Muscle of back (tissue), 11 donors: ENCODE results near the gene AGTPBP1. TPM values are rescaled to one million over a fixed set of nuclear protein-coding genes. Genes with fewer than 3 reads are reported as not detected.
"Not testable (repeated sequence)": the region's sequence is repeated elsewhere in the genome, so short reads cannot be mapped to it uniquely, and the experiment has no call there.

ENCODE experiments used
- DNase-seq, 3 donors: peaks; one replicate each; pipeline versions ENCODE4 v3.0.0 to v3.0.0-alpha.2; 2013
- polyA plus RNA-seq, 10 donors: library from polyadenylated mRNA; unstranded; fragments of 120-200 nt; gene quantifications; one replicate each; pipeline ENCODE4 v1.2.1, GENCODE V29; 2013; ENCODE audit not compliant: insufficient read length in 10 of 10

Gene AGTPBP1
- polyA plus RNA-seq, 10 donors, result 12.4 to 18.6 (median 14.6) TPM

DNA sequence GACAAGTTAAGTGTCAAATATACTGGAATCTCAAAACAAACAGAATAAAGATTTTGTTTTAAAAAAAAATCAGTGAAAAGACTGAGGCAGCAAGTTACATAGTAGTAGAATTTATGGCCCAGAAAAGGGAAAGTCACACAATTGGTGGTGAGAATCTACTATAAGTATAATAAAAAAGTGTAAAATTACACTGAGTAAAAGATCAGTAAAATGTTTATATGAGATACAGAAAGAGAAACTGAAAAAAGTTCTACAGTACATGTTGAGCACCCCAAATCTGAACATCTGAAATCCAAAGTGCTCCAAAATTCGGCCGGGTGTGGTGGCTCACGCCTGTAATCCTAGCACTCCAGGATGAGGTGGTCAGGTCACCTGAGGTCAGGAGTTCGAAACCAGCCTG, 15.0 kb downstream of the AGTPBP1 start:
- no peak for DNase-seq

DNA sequence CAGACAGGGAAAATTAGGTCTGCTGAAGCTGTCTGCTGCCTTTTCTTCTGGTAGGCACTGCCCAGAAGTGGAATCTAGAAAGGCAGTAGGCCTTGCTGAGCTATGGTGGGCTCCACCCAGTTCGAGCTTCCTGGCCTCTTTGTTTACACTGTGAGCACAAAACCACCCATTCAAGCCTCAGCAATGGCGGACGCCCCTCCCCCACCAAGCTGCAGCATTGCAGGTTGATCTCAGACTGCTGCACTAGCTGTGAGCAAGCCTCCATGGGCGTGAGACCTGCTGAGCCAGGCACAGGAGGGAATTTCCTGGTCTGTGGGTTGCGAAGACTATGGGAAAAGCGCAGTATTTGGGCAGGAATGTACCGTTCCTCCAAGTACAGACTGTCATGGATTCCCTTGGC, 18.5 kb downstream of the AGTPBP1 start:
- no peak for DNase-seq

DNA sequence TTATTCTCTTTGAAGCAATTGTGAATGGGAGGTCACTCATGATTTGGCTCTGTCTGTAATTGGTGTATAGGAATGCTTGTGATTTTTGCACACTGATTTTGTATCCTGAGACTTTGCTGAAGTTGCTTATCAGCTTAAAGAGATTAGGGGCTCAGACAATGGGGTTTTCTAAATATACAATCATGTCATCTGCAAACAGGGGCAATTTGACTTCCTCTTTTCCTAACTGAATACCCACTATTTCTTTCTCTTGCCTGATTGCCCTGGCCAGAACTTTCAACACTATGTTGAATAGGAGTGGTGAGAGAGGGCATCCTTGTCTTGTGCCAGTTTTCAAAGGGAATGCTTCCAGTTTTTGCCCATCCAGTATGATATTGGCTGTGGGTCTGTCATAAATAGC, 22.3 kb downstream of the AGTPBP1 start:
- not testable (repeated sequence) for DNase-seq

DNA sequence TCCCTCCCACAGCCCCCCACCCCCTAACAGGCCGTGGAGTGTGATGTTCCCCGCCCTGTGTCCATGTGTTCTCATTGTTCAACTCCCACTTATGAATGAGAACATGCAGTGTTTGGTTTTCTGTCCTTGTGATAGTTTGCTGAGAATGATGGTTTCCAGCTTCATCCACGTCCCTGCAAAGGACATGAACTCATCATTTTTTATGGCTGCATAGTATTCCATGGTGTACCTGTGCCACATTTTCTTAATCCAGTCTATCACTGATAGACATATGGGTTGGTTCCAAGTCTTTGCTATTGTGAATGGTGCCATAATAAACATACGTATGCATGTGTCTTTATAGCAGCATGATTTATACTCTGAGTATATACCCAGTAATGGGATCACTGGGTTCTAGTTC, 23.9 kb downstream of the AGTPBP1 start:
- DNase-seq, result not testable (repeated sequence)

DNA sequence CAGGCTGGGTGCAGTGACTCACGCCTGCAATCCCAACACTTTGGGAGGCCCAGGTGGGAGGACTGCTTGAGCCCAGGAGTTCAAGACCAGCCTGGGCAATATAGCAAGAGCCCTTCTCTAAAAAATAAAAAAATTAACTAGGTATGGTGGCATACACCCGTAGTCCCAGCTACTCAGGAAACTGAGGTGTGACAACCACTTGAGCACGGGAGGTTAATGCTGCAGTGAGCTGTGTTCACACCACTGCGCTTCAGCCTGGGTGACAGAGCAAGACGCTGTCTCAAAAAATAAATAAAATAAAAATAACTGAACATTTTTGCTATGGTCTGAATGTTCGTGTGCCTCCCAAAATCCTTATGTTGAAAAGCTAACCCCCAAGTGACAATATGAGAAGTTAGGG, 24.5 kb downstream of the AGTPBP1 start:
- no peak for DNase-seq

DNA sequence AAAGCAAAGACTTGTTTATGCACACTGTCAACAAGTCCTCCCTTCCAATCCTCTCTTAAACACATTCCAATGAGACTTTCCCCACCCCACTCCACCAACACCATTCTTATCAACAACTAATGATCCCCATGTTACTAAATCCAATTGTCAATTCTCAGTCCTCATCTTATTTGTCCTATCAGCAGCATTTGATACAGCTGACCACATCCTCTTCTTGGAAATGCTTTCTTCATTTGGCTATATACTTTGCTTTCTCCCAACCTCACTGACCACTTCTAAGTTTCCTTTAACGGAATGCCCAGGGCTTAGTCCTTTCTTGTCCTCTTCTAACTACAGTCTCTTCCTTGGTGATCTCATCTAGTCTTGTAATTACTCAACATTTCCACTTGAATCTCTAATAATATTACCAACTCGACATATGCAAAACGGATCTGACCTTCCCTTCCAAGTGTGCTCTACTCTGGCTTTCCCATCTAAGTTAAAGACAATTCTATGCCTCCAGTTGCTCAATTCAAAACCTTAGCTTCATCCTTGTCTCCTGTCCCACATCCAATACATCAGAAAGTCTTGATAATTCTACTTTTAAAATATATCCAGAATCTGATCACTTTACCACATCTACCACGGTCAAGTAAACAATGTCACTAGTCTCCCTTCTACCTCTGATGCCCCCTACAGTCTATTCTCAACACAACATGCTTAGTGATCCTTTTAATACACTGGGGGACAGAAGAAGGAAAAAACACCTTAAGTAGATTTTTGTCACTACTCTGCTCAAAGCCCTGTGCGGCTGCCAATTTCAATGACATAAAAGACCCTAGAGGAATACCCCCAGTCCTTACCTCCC, 25.5 kb downstream of the AGTPBP1 start:
- no peak for DNase-seq

DNA sequence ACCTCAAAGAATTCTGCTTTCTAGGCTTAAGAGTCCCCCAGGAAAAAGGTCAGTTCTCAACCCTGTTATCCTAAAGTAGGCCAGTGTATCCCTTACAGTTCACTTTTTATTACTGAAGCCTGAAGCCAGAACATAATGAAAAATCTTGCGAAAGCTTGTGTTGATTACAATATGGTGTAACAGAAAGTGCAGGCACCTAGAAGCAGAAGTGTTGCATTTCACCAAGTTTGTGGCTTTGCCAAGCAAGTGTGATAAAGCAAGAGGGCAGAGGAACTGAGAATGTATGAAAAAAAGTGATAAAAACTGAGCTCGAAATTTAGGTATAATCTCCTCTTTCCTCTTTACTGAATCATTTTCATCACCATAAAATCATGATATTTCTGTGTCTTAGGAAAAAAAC, 26.2 kb downstream of the AGTPBP1 start:
- no peak for DNase-seq

DNA sequence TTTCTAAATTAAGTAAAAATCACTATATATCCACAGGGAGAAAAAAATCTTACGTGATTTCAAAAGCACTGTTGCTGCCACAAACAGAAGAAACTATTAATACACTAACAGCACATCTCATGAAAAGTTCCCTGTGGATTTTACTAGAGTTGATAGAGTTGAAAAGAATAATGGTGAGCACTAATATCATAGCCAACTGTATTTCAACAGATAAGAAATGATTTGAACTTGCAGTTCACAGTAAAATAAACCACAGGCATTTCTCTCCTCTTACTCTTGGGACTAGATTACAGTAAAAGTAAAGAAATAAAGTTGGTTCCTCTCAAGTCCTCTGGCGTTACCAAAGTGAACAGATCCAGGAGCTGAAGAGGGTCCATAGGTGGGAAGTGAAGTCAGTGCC, 27.9 kb downstream of the AGTPBP1 start:
- DNase-seq, result no peak

DNA sequence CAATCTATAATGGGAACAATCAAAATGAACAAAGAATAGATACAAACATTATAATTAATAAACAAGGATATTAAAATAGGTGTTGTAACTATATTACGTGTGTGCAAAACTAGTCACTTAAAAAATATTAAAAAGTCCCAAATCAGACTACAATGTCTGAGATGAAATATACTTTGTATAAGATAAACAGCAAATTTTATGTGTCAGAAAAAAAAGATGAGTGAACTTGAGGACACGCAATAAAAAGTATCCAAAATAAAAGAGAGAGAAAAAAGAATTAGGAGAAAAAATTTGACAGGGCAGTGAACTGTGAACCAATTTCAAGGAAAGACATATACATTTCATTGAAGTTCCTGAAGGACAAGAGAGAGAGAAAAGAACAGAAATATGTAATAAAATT, 37.0 kb downstream of the AGTPBP1 start:
- DNase-seq, result no peak

DNA sequence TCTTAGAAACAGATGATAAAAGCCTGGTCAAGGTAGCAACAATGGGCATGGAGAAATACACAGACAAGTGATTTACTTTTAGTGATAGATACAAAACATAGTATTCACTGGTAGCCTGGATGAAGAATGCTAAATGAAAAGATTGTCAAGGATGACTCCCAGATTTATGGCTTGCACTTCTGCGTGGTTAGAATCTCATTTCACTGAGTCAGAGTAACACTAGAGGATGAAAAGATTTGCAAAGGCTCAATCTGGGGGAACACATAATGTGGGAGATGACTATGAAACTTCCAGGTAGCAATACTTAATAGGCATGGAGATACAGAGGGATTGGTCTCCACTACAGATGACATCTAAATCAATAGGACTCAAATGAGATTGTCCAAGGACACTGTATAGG, 38.4 kb downstream of the AGTPBP1 start:
- DNase-seq, result no peak

DNA sequence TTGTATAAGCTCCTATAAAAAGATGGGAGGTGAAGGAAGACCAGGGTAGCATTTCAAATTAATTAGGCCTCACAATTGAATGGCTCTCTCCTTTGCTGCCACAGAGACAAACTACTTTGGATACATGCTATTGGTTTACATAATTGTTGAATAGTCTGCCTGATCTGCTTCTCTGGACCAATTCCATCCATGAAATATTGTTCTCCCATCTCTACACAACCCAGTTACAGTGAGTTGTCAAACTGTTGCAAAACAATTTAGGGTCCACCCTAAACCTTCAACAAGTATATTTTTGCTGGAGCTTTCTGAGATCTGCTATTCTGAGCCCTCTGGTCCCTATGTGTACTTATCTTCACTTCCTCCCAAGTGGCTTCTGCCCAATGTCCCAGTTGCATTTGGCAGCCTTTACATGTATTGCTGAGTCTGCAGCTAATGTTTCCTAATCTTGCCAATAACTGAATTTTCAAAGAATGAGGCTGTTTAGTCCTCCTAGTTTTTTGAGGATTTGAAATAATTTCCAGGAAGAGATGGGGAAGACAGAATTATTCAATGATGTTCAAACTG, 38.9 kb downstream of the AGTPBP1 start:
- peak in 1 of 3 donors; percentile 4 for DNase-seq

DNA sequence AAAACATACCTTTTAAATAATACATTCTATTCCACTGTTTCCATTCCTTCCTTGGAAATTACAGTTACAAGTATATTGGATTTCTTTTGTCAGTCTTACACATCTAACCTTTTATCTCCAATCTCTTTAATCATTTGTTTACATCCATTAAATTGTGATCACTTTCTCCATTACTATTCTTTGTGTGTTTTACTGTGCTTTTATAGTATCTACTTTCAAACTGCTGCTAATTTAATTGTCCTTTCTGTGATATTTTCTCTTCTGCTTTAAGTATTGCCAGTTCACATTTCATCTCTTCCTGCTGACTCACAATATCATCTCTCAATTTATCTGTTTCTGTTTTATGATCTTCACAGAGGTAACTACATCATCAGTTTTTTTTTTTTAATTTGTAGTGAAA, 39.6 kb downstream of the AGTPBP1 start:
- DNase-seq, result no peak

DNA sequence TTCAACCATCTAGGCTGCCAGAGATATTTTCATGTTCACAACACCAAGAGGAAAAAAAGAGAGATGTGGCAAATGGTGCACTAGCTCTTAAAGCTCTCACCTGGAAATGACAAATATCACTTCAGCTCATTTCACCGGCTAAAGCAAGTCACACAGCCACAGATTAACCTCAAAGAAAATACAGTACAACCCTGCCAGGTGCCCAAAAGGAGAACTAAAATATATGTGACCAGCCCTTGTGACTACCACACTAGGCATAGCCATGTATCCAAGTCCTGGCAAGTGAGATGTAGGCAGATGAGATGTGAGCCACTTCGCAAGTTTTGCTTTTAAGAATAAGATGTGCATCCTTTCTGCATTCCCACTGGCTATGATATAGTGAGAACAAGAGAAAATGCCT, 41.4 kb downstream of the AGTPBP1 start:
- no peak for DNase-seq

DNA sequence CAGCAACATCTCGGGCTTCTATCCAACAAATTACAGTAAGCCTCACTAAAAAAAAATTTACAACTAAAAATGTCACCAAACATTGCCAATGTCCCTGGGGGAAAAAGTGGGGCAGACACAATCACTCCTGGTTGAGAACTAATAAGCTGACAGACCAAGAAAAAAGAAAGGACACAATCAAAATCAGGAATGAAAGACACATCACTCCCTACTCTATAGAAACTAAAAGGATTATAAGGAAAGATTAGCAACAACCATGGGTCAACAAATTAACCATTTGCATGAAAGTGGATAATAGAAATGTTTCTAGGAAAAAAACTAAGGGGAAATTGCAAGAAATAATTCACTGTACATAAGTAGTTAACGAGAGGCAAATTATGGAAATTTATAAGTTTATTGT, 53.4 kb downstream of the AGTPBP1 start:
- no peak for DNase-seq

DNA sequence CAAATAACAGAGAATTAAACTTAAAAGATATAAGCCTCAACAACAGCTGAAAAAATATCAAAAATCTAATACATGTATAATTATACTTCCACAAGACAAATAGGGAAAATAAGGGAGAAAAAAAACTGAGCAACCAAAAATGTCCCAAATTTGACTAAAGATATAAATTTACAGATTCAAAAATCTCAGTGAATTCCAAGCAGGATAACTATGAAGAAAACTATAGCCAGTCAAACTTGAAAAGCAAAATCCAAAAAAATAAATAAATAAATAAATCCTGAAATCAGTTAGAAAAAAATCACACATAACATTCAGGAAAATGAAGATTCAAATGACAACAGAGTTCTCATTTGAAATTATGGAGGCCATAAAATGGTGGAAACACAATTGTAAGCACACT, 56.7 kb downstream of the AGTPBP1 start:
- DNase-seq, result no peak

DNA sequence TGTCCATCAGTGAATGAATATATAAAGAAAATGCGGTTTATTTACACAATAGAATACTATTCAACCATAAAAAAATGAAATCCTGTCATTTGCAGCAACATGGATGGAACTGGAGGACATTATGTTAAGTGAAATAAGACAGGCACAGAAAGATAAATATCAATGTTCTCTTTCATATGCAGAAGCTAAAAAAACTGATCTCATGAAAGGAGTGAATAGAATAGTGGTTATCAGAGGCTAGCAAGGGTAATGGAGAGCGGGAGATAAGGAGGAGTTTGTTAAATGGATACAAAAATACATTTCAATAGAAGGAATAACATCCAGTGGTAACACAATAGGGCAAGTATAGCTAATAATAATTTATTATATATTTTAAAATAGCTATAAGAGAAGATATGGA, 65.0 kb downstream of the AGTPBP1 start:
- DNase-seq, result no peak

DNA sequence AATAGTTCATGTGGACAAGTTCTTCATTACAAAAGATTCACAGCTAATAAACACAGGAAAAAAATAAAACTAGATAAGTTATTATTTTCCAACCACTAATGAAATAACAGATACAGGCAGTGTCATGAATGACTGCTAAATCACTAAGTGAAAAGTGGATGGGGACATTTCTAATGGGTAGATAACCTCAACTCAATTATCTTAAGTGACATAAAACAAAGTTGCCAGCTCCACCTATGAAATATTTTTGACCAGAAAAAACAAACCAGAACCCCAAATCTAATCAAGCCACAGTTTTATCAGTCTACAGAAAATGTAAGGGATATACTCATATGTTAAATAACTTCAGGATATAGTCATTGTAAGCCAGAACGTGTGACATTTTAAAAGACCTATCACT, 74.4 kb downstream of the AGTPBP1 start:
- no peak for DNase-seq

DNA sequence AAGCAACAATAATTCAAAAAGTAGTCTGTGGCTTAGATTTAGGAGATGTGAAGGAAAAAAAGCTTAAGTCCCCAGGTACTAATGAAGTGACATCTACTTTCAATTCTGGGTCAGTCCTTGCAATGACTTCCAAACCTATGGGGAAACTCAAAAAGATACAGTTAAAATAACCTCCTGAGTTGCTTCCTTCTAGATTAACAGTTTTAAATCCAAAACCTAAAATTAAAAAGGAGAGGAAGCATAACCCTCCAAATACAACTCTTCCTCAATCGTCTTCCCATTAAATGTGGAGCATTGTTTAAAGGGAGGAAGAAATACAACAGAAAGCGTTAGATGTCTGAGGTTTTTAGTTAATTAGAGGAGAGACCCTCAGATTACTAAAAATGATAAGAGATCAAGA, 75.7 kb downstream of the AGTPBP1 start:
- no peak for DNase-seq

DNA sequence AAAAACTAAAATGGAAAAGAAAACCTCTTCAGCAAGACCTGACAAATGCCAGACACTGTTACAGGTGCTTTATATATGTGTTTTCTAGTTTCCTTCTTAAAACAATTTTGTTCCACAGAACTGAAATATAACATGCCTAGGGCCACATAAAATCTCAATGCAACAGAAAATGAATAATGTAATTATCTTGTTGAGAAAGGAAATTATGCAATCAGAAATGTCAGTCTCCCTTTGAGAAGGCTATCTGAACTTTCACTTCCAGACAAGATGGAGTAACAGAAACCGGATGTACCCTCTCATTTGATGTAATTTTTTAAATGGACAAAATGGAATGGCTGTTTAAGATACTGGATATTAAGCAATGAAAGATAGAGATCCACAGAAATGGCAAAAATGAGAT, 79.2 kb downstream of the AGTPBP1 start:
- no peak for DNase-seq

DNA sequence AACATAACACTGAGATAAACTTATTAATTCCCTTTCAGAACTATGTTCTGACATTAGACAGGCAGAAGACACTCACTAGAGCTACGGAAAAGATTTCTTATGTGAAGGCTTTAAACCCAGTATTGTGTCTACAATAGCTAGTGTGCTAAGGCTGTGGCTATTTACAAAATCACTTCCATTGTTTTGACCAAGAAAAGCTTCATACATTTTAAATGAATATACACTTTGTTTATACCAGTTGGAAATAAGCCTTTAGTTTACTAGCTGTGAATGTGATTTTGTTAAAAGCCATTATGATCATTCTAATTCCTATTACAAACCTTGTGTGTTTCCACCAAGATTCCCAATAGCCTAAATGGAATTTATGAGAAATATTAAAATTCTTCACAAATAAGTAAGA, 83.0 kb downstream of the AGTPBP1 start:
- DNase-seq, result no peak

DNA sequence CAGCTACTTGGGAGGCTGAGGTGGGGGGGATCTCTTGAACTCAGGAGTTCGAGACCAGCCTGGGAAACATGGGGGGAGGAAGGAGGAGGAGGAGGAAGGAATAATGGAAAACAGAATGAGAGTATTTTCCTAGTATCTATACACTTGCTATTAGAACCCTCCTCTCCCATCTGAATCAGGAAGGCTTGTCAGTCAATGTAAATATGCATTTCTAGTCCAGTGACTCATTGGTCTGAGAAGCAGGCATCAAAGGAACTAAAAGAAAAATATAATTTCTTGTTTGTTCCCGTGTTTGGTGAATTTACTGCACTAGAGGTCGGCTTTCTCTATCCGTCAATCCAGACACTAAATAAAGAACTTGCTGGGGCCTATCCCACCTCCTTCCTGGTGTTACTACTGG, 88.6 kb downstream of the AGTPBP1 start:
- no peak for DNase-seq

DNA sequence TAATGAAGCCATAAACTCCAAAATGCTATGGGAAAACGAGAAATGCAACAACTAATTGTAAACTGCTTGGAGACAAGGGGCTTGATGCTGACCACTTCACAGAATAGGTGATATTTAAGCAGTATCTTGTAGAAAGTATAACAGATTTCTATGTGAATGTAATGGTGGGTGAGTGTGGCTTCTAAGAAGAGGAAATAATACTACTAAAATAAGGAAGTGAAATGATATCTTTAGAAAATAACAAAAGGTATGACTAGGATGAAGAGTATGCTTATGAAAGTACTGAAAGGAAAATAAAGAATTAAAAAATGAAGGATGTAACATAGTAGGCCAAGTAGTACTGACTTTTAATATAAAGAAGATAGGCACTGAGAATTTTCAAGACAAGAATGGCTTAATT, 94.2 kb downstream of the AGTPBP1 start:
- no peak for DNase-seq

DNA sequence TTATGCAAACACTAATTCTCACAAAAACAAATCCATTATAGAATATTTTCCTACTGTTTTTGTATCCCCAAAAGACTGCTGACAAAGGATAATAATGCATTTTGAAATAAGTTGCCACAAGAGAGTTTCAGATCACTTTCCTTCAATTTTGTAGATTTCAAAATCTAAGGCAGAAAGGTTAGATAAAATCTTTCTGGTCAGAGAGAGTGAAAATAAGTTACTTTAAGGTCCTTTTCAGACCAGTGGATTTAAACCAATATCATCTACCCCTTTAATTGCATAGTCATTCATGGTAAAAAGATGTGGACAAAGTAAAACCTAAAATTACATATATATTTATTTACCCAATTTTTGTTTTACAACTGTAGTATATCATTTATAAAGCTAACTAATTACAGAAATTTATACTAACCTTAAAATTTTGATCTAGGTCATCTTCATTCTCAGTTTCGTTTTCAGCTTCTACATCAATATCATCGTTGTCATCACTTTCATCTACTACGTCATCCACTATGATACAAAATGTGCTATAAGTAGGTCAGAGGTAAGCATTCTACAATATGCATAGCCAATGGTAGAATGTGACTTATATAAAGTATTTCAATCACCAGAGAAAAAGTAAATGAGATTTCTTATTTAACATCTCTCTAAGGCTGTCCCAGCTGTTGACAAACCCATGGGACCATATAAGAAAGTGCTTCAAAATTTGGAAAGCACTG, 95.7 kb downstream of the AGTPBP1 start:
- DNase-seq, result no peak
